HG02623 (cell line): ENCODE results near the gene RPS10.

ENCODE experiments used
- ATAC-seq: cut with Tn5 transposase; IDR thresholded peaks from one replicate; pipeline ENCODE4 v1.9.1; 2021; ENCODE audit warnings: moderate library complexity; ENCODE audit not compliant: unreplicated experiment

The RPS10 gene

GRCh38 chr6:34425498-34426410 lies at the start of gene RPS10:
Gene RPS10, minus strand, starts transcription at chr6:34426069. Its CDS starts 848 bp downstream, at chr6:34425221.
- ATAC-seq = peak; percentile 79

- ATAC-seq = no peak
Measured at GRCh38 chr6:34475238-34475682, 49.4 kb upstream of the RPS10 start.

- no peak for ATAC-seq
Measured at GRCh38 chr6:34474754-34475153, 48.9 kb upstream of the RPS10 start.

- no peak for ATAC-seq
Measured at GRCh38 chr6:34473967-34474366, 48.1 kb upstream of the RPS10 start.

- ATAC-seq = no peak
Measured at GRCh38 chr6:34472425-34472824, 46.6 kb upstream of the RPS10 start.

GRCh38 chr6:34469499-34469898 lies 43.6 kb upstream of the RPS10 start:
- no peak for ATAC-seq

- no peak for ATAC-seq
Measured at GRCh38 chr6:34468378-34468892, 42.6 kb upstream of the RPS10 start.

GRCh38 chr6:34466242-34467185 lies 40.6 kb upstream of the RPS10 start:
- ATAC-seq = no peak

GRCh38 chr6:34465531-34466241 lies 39.8 kb upstream of the RPS10 start, which contains the start of gene PACSIN1:
Gene PACSIN1, plus strand, starts transcription at chr6:34466076. Its CDS starts 60,230 bp downstream, at chr6:34526306.
- ATAC-seq = no peak

GRCh38 chr6:34463849-34464248 lies 38.0 kb upstream of the RPS10 start:
- no peak for ATAC-seq

- no peak for ATAC-seq
Measured at GRCh38 chr6:34463299-34463698, 37.4 kb upstream of the RPS10 start.

- ATAC-seq = no peak
Measured at GRCh38 chr6:34462551-34462971, 36.7 kb upstream of the RPS10 start.

- no peak for ATAC-seq
Measured at GRCh38 chr6:34462010-34462409, 36.1 kb upstream of the RPS10 start.

- ATAC-seq = no peak
Measured at GRCh38 chr6:34460796-34461507, 35.1 kb upstream of the RPS10 start.

- ATAC-seq = no peak
Measured at GRCh38 chr6:34459899-34460593, 34.2 kb upstream of the RPS10 start.

- ATAC-seq = no peak
Measured at GRCh38 chr6:34457742-34458735, 32.2 kb upstream of the RPS10 start.

- ATAC-seq = no peak
Measured at GRCh38 chr6:34457382-34457741, 31.5 kb upstream of the RPS10 start.

GRCh38 chr6:34455831-34456230 lies 30.0 kb upstream of the RPS10 start:
- ATAC-seq = no peak
